Endothelial cell of umbilical vein (primary cell): ENCODE results near the gene SIRPG. TPM values are rescaled to one million over a fixed set of nuclear protein-coding genes. Genes with fewer than 3 reads are reported as not detected.

Source experiments
- BruUV-seq: library from RNA; stranded (reverse); fragments of 400-500 nt; replicated peaks from 2 replicates; lab custom pipeline; 2021; lab: Mats Ljungman, UMichigan
- CTCF ChIA-PET: fragments of 300-600, 350-600 bp; sonication (Branson Sonifier 250); formaldehyde crosslinking; loops from one replicate; lab custom pipeline; 2021; ENCODE audit warnings: antibody characterized with exemption, inconsistent platforms; lab: Charles Lee
- POLR2A ChIA-PET: fragments of 300-600, 350-600 bp; sonication (Branson Sonifier 250); formaldehyde crosslinking; loops from one replicate; lab custom pipeline; 2021; ENCODE audit warnings: antibody characterized with exemption, inconsistent platforms; lab: Charles Lee
- DNase-seq: peaks from one replicate; pipeline ENCODE4 v3.0.0-alpha.2; 2011; ENCODE audit warnings: low read depth, low spot score
- FAIRE-seq: peaks from 2 replicates; lab custom pipeline; 2011; peaks lifted over from hg19 to GRCh38; lab: Jason Lieb, UNC
- H2AFZ ChIP-seq: 2 replicates; pipeline ENCODE4 v1.6.0; 2012; ENCODE audit warnings: low read depth, low read length, control low read depth, inconsistent platforms
- H3K27ac ChIP-seq: 2 replicates; pipeline ENCODE4 v1.5.1; 2011; ENCODE audit warnings: low read depth, mild to moderate bottlenecking, control low read depth, low read length, moderate library complexity; ENCODE audit not compliant: insufficient read depth
- H3K27me3 ChIP-seq, 2 experiments: 2 replicates each; pipeline versions ENCODE4 v1.6.0 to v1.6.1; 2011; ENCODE audit warnings: low read length in 2 of 2, mixed read lengths in 1 of 2; ENCODE audit not compliant: control insufficient read depth in 2 of 2, insufficient read depth in 2 of 2
- H3K36me3 ChIP-seq, 2 experiments: 2 replicates in 1 of 2; 3 replicates in 1 of 2; pipeline ENCODE4 v1.5.1; 2011; ENCODE audit warnings: low read length in 2 of 2, mild to moderate bottlenecking in 1 of 2, moderate library complexity in 1 of 2; ENCODE audit not compliant: control insufficient read depth in 2 of 2, insufficient read depth in 2 of 2; ENCODE audit errors: extremely low read depth in 1 of 2
- H3K4me1 ChIP-seq: 3 replicates; pipeline ENCODE4 v1.5.1; 2011; ENCODE audit warnings: mild to moderate bottlenecking, low read length; ENCODE audit not compliant: control insufficient read depth, insufficient read depth; ENCODE audit errors: extremely low read depth
- H3K4me2 ChIP-seq: 2 replicates; pipeline ENCODE4 v1.6.1; 2011; ENCODE audit warnings: low read length, control low read depth, mixed read lengths; ENCODE audit not compliant: insufficient read depth
- H3K4me3 ChIP-seq, 3 experiments: fragments of 200-600 bp in 1 of 3; sonication (generic), shearing (Covaris generic) in 1 of 3; replicated peaks in 1 of 3; 2 replicates each; pipeline ENCODE4 v1.5.1; 2011 to 2016; ENCODE audit warnings: control low read depth in 3 of 3, low read length in 3 of 3, mild to moderate bottlenecking in 2 of 3, inconsistent platforms in 1 of 3, low read depth in 1 of 3, moderate library complexity in 1 of 3; ENCODE audit not compliant: insufficient read depth in 1 of 3
- H3K79me2 ChIP-seq: 2 replicates; pipeline ENCODE4 v1.6.0; 2012; ENCODE audit warnings: low read length, inconsistent platforms; ENCODE audit not compliant: control insufficient read depth, insufficient read depth
- H3K9ac ChIP-seq: replicated peaks from 2 replicates; pipeline ENCODE3; 2011; ENCODE audit warnings: low read length, control low read depth; ENCODE audit not compliant: insufficient read depth; ENCODE audit errors: extremely low read depth
- H3K9me1 ChIP-seq: replicated peaks from 3 replicates; pipeline ENCODE4 v1.6.0; 2011; ENCODE audit warnings: mild to moderate bottlenecking, low read length; ENCODE audit not compliant: control insufficient read depth, insufficient read depth; ENCODE audit errors: extremely low read depth
- H3K9me3 ChIP-seq: replicated peaks from 2 replicates; pipeline ENCODE4 v1.5.1; 2012; ENCODE audit warnings: low read length, inconsistent platforms; ENCODE audit not compliant: control insufficient read depth, insufficient read depth
- H4K20me1 ChIP-seq: replicated peaks from 2 replicates; pipeline ENCODE3; 2011; ENCODE audit warnings: mild to moderate bottlenecking, low read length; ENCODE audit not compliant: control insufficient read depth, insufficient read depth; ENCODE audit errors: extremely low read depth
- CTCF ChIP-seq, 2 donors: IDR thresholded peaks; 1 replicate in 1 of 2; 2 replicates in 1 of 2; pipeline ENCODE4 v1.5.1; 2011; ENCODE audit warnings: low read length in 2 of 2, mild to moderate bottlenecking in 2 of 2, moderate library complexity in 2 of 2, control low read depth in 1 of 2, inconsistent platforms in 1 of 2, low read depth in 1 of 2; ENCODE audit not compliant: insufficient read depth in 1 of 2; ENCODE audit errors: extremely low read depth in 1 of 2
- EZH2 ChIP-seq: IDR thresholded peaks from 2 replicates; pipeline ENCODE4 v1.6.1; 2012; ENCODE audit warnings: borderline replicate concordance, low read depth, mild to moderate bottlenecking, moderate library complexity, low read length, inconsistent platforms; ENCODE audit not compliant: severe bottlenecking
- FOS ChIP-seq: IDR thresholded peaks from 2 replicates; pipeline ENCODE4 v1.6.1; 2011; ENCODE audit warnings: mild to moderate bottlenecking, low read length, moderate library complexity, borderline replicate concordance; ENCODE audit not compliant: insufficient read depth
- GATA2 ChIP-seq: IDR thresholded peaks from 2 replicates; pipeline ENCODE4 v1.7.0; 2011; ENCODE audit warnings: low read depth, mild to moderate bottlenecking, moderate library complexity, mixed read lengths, low read length; ENCODE audit not compliant: insufficient read length, insufficient read depth
- JUN ChIP-seq: IDR thresholded peaks from 2 replicates; pipeline ENCODE4 v1.6.1; 2011; ENCODE audit warnings: borderline replicate concordance, low read depth; ENCODE audit not compliant: insufficient read length, insufficient read depth
- MAX ChIP-seq: IDR thresholded peaks from 2 replicates; pipeline ENCODE4 v1.6.1; 2011; ENCODE audit not compliant: insufficient read depth, insufficient read length
- MYC ChIP-seq: IDR thresholded peaks from one replicate; pipeline ENCODE4 v1.6.1; 2011; ENCODE audit warnings: mild to moderate bottlenecking, low read depth, low read length
- POLR2A ChIP-seq: IDR thresholded peaks from 2 replicates; pipeline ENCODE4 v1.6.1; 2012; ENCODE audit warnings: low read depth, mild to moderate bottlenecking, control low read depth, low read length
- POLR2AphosphoS5 ChIP-seq: IDR thresholded peaks from 2 replicates; pipeline ENCODE4 v1.6.1; 2012; ENCODE audit warnings: low read depth, mild to moderate bottlenecking, control low read depth, low read length, moderate library complexity; ENCODE audit not compliant: insufficient read depth
- dilution Hi-C: fragments of 300-500 bp; cut with MboI; formaldehyde crosslinking; loops from one replicate; pipeline ENCODE4 v1.15.0; 2019; ENCODE audit warnings: low sequenced_read_pairs; ENCODE audit not compliant: extremely low pct_ligation_motif_present
- intact Hi-C: fragments of 100-400 bp; cut with micrococcal nuclease; formaldehyde crosslinking; loops from one replicate; pipeline ENCODE4 v1.10.0; 2022
- polyA plus RNA-seq, 4 experiments: library from polyadenylated mRNA; depleted of rRNA in 3 of 4; stranded (reverse) in 3 of 4; unstranded in 1 of 4; fragments of >200 nt; gene quantifications; 2 replicates each; pipeline versions ENCODE4 v1.2.1 to v1.2.3, GENCODE V29; 2011 to 2012; ENCODE audit warnings: missing spikeins in 1 of 4
- total RNA-seq: library from RNA; stranded (reverse); gene quantifications from 2 replicates; pipeline ENCODE4 v1.2.3, GENCODE V29; 2021

SIRPG gene
- total and polyA plus RNA-seq, 2 donors (not counting 3 experiments of a cell fraction or from before 2014, with no cell fraction given): not detected

- Histone ChIP-seq H3K36me3 (no peaks in the 10 kb centered on the region), H3K9me3 (no peaks in the 10 kb centered on the region), H3K9ac (no peak overlapping the region), H3K27me3 (peaks cover 7 to 24% of the 10 kb centered on the region in 2 experiments), H3K4me3 (no peak overlapping the region), H3K79me2 (no peaks in the 10 kb centered on the region), H3K4me1 (no peaks in the 10 kb centered on the region), H4K20me1 (no peaks in the 10 kb centered on the region), H2AFZ (no peak overlapping the region), H3K9me1 (no peaks in the 10 kb centered on the region), H3K27ac (no peak overlapping the region), H3K4me2 (no peak overlapping the region)
- dilution Hi-C loops (no loop called here), intact Hi-C loops (no loop called here)
- ChIA-PET POLR2A (no interaction called here), CTCF (interaction anchor here (1.0 to 1.8 kb wide), 2 partner anchors 59 to 202 kb away, joined by 3 to 4 read pairs; no protein-coding TSS in a partner anchor)
- TF ChIP-seq POLR2AphosphoS5 (no peak), EZH2 (no peak), FOS (no peak), CTCF (IDR thresholded peaks at IDR 0.05; ENCODE audit: extremely low read depth in 1 of 2, insufficient read depth in 1 of 2, low read depth in 1 of 2, low read length in 2 of 2) (no peak), POLR2A (no peak), MYC (no peak), GATA2 (no peak), MAX (no peak), JUN (no peak)
- no TSS peak for BruUV-seq
- FAIRE-seq (no peak), DNase-seq (no peak)
Measured at GRCh38 chr20:1706079-1706478, 48.5 kb upstream of the SIRPG start.
